Activated B cell treated with CpG ODN at 0.5 μM for 24 hours (primary cell): ENCODE measurements around the gene CXorf58. TPM values are rescaled to one million over a fixed set of nuclear protein-coding genes. Genes with fewer than 3 reads are reported as not detected.
"Not testable (repeated sequence)": the region's sequence is repeated elsewhere in the genome, so short reads cannot be mapped to it uniquely, and the experiment has no call there.

Source experiments
- ATAC-seq: fragments of 200-7000 bp; cut with Tn5 transposase; one replicate; pipeline ENCODE4 v1.10.0; 2021; ENCODE audit warnings: low read depth, mild to moderate bottlenecking, moderate library complexity
- CTCF ChIA-PET: fragments of 350-600 bp; sonication (Branson Sonifier 250); formaldehyde crosslinking; loops from one replicate; lab custom pipeline; 2021; ENCODE audit warnings: antibody characterized with exemption; lab: Charles Lee
- POLR2A ChIA-PET: fragments of 350-600 bp; sonication (Branson Sonifier 250); formaldehyde crosslinking; loops from one replicate; lab custom pipeline; 2021; ENCODE audit warnings: antibody characterized with exemption; lab: Charles Lee
- DNase-seq: peaks from one replicate; pipeline ENCODE4 v3.0.0; 2022
- H3K27ac Mint-ChIP-seq: one replicate; pipeline ENCODE4 v1.8.0; 2020; ENCODE audit warnings: mixed read lengths
- H3K27me3 Mint-ChIP-seq: one replicate; pipeline ENCODE4 v1.8.0; 2021; ENCODE audit warnings: mixed read lengths
- H3K36me3 Mint-ChIP-seq: one replicate; pipeline ENCODE4 v1.8.0; 2021; ENCODE audit warnings: low read depth, mixed read lengths
- H3K4me1 Mint-ChIP-seq: one replicate; pipeline ENCODE4 v1.8.0; 2021; ENCODE audit warnings: mixed read lengths
- H3K4me3 Mint-ChIP-seq: one replicate; pipeline ENCODE4 v1.8.0; 2020; ENCODE audit warnings: mild to moderate bottlenecking, mixed read lengths
- H3K9me3 Mint-ChIP-seq: one replicate; pipeline ENCODE4 v1.8.0; 2020; ENCODE audit warnings: mixed read lengths
- intact Hi-C: fragments of 100-400 bp; cut with micrococcal nuclease; formaldehyde crosslinking; loops from one replicate; pipeline ENCODE4 v1.15.1; 2024
- total RNA-seq: library from RNA; stranded (reverse); gene quantifications from 2 replicates; pipeline ENCODE4 v1.2.3, GENCODE V29; 2022
- TF ChIP-seq, protein P1 (sequence below): fragments of 200-600 bp; IDR thresholded peaks from one replicate; pipeline ENCODE4 v1.8.0; 2022; ENCODE audit warnings: antibody characterized with exemption, mild to moderate bottlenecking

CXorf58 gene
- total RNA-seq, 1 donor from 2014 or later, result not detected

DNA sequence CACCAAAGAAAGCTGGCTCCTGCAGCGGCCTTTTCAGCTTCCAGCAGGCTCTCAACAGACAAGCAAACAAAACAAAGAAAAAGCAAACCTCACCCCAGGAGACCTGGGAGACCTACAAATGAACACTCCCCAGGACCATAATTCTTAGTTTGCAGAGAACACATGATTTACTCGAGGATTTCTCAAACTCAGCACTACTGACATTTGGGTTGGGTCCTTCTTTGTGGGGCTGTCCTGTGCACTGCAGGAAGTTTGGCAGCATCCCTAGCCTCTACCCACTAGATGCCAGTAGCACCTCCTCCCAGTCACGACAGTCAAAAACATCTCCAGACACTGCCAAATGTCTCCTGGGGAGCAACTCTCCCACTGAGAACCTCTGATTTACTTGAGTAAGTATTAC is 22.0 kb upstream of the CXorf58 start:
- ChIA-PET CTCF (no interaction called here), POLR2A (interaction anchor here (0.6 kb wide), 1 partner anchor 39 kb away, joined by 10 read pairs; no protein-coding TSS in a partner anchor)
- H3K27ac Mint-ChIP-seq, result no peak overlapping the region
- no peaks in the 10 kb centered on the region for H3K4me1 Mint-ChIP-seq
- H3K36me3 Mint-ChIP-seq, result no peaks in the 10 kb centered on the region
- intact Hi-C loops, result no loop called here
- no peaks in the 10 kb centered on the region for H3K27me3 Mint-ChIP-seq
- DNase-seq, result no peak
- no peak overlapping the region for H3K4me3 Mint-ChIP-seq
- no peaks in the 10 kb centered on the region for H3K9me3 Mint-ChIP-seq
- TF ChIP-seq, protein P1, sequence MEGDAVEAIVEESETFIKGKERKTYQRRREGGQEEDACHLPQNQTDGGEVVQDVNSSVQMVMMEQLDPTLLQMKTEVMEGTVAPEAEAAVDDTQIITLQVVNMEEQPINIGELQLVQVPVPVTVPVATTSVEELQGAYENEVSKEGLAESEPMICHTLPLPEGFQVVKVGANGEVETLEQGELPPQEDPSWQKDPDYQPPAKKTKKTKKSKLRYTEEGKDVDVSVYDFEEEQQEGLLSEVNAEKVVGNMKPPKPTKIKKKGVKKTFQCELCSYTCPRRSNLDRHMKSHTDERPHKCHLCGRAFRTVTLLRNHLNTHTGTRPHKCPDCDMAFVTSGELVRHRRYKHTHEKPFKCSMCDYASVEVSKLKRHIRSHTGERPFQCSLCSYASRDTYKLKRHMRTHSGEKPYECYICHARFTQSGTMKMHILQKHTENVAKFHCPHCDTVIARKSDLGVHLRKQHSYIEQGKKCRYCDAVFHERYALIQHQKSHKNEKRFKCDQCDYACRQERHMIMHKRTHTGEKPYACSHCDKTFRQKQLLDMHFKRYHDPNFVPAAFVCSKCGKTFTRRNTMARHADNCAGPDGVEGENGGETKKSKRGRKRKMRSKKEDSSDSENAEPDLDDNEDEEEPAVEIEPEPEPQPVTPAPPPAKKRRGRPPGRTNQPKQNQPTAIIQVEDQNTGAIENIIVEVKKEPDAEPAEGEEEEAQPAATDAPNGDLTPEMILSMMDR, result no peak
- no peak for ATAC-seq

DNA sequence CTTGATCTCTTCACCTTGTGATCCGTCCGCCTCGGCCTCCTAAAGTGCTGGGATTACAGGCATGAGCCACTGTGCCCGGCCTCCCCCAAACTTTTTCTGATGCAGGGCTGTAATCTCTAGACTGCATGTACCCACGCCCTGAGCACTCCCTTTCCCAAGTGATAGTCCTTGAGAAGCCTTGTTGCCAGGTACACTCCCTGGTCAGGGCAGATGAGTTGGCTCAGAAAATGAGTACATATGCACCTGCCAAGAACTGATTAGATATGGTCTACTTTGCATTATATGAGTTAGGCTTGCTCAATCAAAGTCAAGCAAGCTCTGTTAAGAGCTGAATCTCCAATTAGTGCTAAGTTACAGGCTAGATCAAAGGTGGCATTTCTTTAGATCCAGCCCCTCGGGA is 20.4 kb upstream of the CXorf58 start:
- ChIA-PET POLR2A (no interaction called here), CTCF (no interaction called here)
- DNase-seq (no peak), ATAC-seq (no peak)
- H3K4me3 Mint-ChIP-seq, result no peak overlapping the region
- no peak overlapping the region for H3K27ac Mint-ChIP-seq
- TF ChIP-seq, protein P1, result no peak
- H3K36me3 Mint-ChIP-seq, result no peaks in the 10 kb centered on the region
- H3K9me3 Mint-ChIP-seq, result no peaks in the 10 kb centered on the region
- H3K27me3 Mint-ChIP-seq, result no peaks in the 10 kb centered on the region
- intact Hi-C loops, result no loop called here
- H3K4me1 Mint-ChIP-seq, result no peaks in the 10 kb centered on the region

- TF ChIP-seq, protein P1, result no peak
- H3K36me3 Mint-ChIP-seq, result no peaks in the 10 kb centered on the region
- ATAC-seq (no peak), DNase-seq (no peak)
- H3K27ac Mint-ChIP-seq, result no peak overlapping the region
- no peaks in the 10 kb centered on the region for H3K9me3 Mint-ChIP-seq
- ChIA-PET POLR2A (no interaction called here), CTCF (no interaction called here)
- H3K27me3 Mint-ChIP-seq, result no peaks in the 10 kb centered on the region
- no peak overlapping the region for H3K4me3 Mint-ChIP-seq
- H3K4me1 Mint-ChIP-seq, result no peaks in the 10 kb centered on the region
- intact Hi-C loops, result no loop called here
Observed at GRCh38 chrX:23887918-23888317, 19.9 kb upstream of the CXorf58 start.

DNA sequence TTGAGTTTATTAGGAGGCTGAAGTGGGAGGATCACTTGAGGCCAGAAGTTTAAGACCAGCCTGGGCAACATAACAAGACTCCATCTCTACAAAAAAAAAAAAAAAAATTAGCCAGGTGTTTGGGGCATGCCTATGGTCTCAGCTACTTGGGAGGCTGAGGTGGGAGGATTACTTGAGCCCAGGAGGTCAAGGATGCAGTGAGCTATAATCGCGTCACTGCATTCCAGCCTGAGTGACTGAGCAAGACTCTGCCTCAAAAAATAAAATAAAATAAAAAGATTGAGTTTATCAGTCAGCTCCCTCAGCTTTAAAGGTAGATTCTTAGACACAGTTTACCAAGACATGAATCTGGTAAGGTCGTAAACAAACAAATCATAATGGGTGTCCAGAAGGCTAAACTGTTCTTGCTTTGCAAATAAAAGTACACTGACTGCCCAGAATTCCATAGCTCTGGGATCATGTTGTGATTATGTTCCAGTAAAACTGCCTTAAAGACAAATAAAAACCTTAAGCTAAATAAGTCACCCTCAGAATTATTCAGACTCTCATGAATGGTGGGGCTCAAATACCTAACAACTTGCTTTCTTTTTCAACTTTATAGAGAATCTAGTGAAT is 18.8 kb upstream of the CXorf58 start:
- no peak for ATAC-seq
- H3K36me3 Mint-ChIP-seq, result no peaks in the 10 kb centered on the region
- DNase-seq, result no peak
- H3K4me3 Mint-ChIP-seq, result no peak overlapping the region
- H3K27me3 Mint-ChIP-seq, result no peaks in the 10 kb centered on the region
- ChIA-PET POLR2A (interaction anchor here (0.6 kb wide), 1 partner anchor 223 kb away, joined by 4 read pairs; no protein-coding TSS in a partner anchor), CTCF (no interaction called here)
- H3K4me1 Mint-ChIP-seq, result no peaks in the 10 kb centered on the region
- TF ChIP-seq, protein P1, result no peak
- H3K9me3 Mint-ChIP-seq, result no peaks in the 10 kb centered on the region
- no peak overlapping the region for H3K27ac Mint-ChIP-seq
- intact Hi-C loops, result no loop called here

DNA sequence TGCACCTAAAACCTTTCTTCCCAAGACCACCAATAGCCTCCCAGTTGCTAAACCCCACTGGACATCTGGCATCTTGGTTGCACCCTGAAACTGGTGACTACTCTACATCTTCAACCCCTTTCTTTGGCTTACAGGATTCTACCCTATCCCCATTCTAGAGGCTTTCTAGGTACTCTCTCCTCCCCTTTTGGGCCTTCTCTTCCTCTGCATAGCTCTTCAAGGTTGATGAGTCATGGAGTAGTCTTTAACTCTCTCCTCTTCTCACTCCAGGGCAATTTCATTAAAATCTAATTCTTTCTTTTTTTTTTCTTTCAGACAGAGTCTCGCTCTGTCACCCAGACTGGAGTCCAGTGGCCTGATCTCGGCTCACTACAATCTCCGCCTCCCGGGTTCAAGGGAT is 16.9 kb upstream of the CXorf58 start:
- Mint-ChIP-seq H3K4me3 (no peak overlapping the region), H3K36me3 (no peaks in the 10 kb centered on the region), H3K27me3 (no peaks in the 10 kb centered on the region), H3K9me3 (no peaks in the 10 kb centered on the region), H3K27ac (no peak overlapping the region), H3K4me1 (no peaks in the 10 kb centered on the region)
- intact Hi-C loops, result no loop called here
- ATAC-seq, result no peak
- POLR2A ChIA-PET, result interaction anchor here (0.5 kb wide), 1 partner anchor 22 kb away, joined by 3 read pairs; no protein-coding TSS in a partner anchor
- CTCF ChIA-PET, result no interaction called here
- TF ChIP-seq, protein P1, result no peak
- no peak for DNase-seq

DNA sequence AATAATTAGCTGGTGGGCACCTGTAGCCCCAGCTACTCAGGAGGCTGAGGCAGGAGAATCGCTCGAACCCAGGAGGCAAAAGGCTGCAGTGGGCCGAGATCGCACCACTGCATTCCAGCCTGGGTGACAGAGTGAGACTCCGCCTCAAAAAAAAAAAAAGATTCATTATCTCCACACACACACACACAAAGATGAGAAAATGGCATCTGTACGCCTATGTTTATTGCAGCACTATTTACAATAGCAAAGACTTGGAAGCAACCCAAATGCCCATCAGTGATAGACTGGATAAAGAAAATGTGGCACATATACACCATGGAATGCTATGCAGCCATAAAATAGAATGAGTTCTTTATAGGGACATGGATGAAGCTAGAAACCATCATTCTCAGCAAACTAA is 12.8 kb upstream of the CXorf58 start:
- H3K4me1 Mint-ChIP-seq, DNase-seq, H3K4me3 Mint-ChIP-seq, H3K36me3 Mint-ChIP-seq, POLR2A ChIA-PET, H3K9me3 Mint-ChIP-seq, intact Hi-C loops, CTCF ChIA-PET, H3K27me3 Mint-ChIP-seq, ATAC-seq, H3K27ac Mint-ChIP-seq: not testable (repeated sequence)

DNA sequence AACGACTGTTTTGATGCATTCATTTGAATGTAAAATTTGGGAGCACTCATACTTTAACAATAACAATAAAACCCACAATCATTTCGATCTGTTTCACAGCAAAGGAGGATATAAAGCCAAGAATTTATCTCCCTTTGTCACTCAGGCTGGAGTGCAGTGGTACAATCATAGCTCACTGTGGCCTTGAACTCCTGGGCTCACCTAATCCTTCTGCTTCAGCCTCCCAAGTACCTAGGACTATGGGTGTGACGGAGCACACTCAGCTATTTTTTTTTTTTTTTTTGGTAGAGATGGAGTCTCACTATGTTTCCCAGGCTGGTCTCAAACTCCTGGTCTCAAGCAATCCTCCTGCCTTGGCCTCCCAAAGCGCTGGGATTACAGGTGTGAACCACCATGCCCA is 11.3 kb upstream of the CXorf58 start:
- H3K36me3 Mint-ChIP-seq, CTCF ChIA-PET: not testable (repeated sequence)
- POLR2A ChIA-PET, result interaction anchor here (0.5 to 1.2 kb wide), 2 partner anchors 11 to 140 kb away, joined by 3 to 4 read pairs; partner anchors contain the start of genes APOO and CXorf58

More for the DNA sequence above, 11.3 kb upstream of the CXorf58 start:
- H3K4me1 Mint-ChIP-seq, H3K27me3 Mint-ChIP-seq, intact Hi-C loops, DNase-seq, H3K9me3 Mint-ChIP-seq, H3K27ac Mint-ChIP-seq, H3K4me3 Mint-ChIP-seq, ATAC-seq: not testable (repeated sequence)
